H1 (cell line): ENCODE data around the gene PPM1F. TPM values are rescaled to one million over a fixed set of nuclear protein-coding genes. Genes with fewer than 3 reads are reported as not detected.

Source experiments
- CTCF ChIA-PET: fragments of 300-600 bp; sonication (Branson Sonifier 250); formaldehyde crosslinking; loops from one replicate; lab custom pipeline; 2021; ENCODE audit not compliant: partially characterized antibody; lab: Charles Lee
- POLR2A ChIA-PET: fragments of 300-600 bp; sonication (Branson Sonifier 250); formaldehyde crosslinking; loops from one replicate; lab custom pipeline; 2021; ENCODE audit warnings: inconsistent platforms; ENCODE audit not compliant: partially characterized antibody; lab: Charles Lee
- DNase-seq, 2 experiments: peaks; one replicate each; pipeline versions ENCODE4 v3.0.0 to v3.0.0-alpha.2; 2010 to 2022; ENCODE audit warnings: low spot score in 2 of 2, low read depth in 1 of 2, mixed read lengths in 1 of 2
- FAIRE-seq: peaks from 2 replicates; lab custom pipeline; 2011; peaks lifted over from hg19 to GRCh38; lab: Jason Lieb, UNC
- H2AFZ ChIP-seq: 2 replicates; pipeline ENCODE4 v1.8.1; 2012; ENCODE audit warnings: low read length, inconsistent platforms
- H2AK5ac ChIP-seq: 2 replicates; pipeline ENCODE4 v1.6.1; 2013; ENCODE audit warnings: low read depth, low read length
- H2BK120ac ChIP-seq: replicated peaks from 2 replicates; pipeline ENCODE3; 2013; ENCODE audit warnings: low read depth, low read length, inconsistent platforms
- H2BK12ac ChIP-seq: 2 replicates; pipeline ENCODE4 v1.6.1; 2013; ENCODE audit warnings: low read depth, low read length
- H2BK15ac ChIP-seq: 2 replicates; pipeline ENCODE4 v1.6.1; 2013; ENCODE audit warnings: low read length
- H2BK20ac ChIP-seq: 2 replicates; pipeline ENCODE4 v1.6.1; 2013; ENCODE audit warnings: low read length
- H2BK5ac ChIP-seq: 2 replicates; pipeline ENCODE4 v1.6.1; 2013; ENCODE audit warnings: low read depth, low read length
- H3K14ac ChIP-seq: 2 replicates; pipeline ENCODE4 v1.6.1; 2013; ENCODE audit warnings: inconsistent platforms; ENCODE audit not compliant: insufficient read length
- H3K18ac ChIP-seq: 2 replicates; pipeline ENCODE4 v1.6.1; 2013; ENCODE audit warnings: low read length; ENCODE audit errors: extremely low read depth
- H3K23ac ChIP-seq: 2 replicates; pipeline ENCODE4 v1.6.1; 2013; ENCODE audit warnings: inconsistent platforms; ENCODE audit not compliant: insufficient read length
- H3K23me2 ChIP-seq: 2 replicates; pipeline ENCODE4 v1.6.1; 2013; ENCODE audit warnings: low read depth, low read length
- H3K27ac ChIP-seq: 2 replicates; pipeline ENCODE4 v1.6.1; 2011; ENCODE audit warnings: low read depth, low read length, inconsistent platforms
- H3K27me3 ChIP-seq, 4 experiments: replicated peaks in 1 of 4; 1 replicate in 1 of 4; 2 replicates in 3 of 4; pipeline versions ENCODE4 v1.6.1 to v1.8.1; 2011 to 2013; ENCODE audit warnings: low read length in 3 of 4, mild to moderate bottlenecking in 3 of 4, inconsistent platforms in 2 of 4, mixed read lengths in 2 of 4, moderate library complexity in 1 of 4; ENCODE audit not compliant: control insufficient read depth in 3 of 4, insufficient read depth in 3 of 4; ENCODE audit errors: extremely low read depth in 1 of 4
- H3K36me3 ChIP-seq, 4 experiments: 2 replicates each; pipeline versions ENCODE4 v1.6.1 to v1.8.1; 2011 to 2013; ENCODE audit warnings: mild to moderate bottlenecking in 4 of 4, low read length in 3 of 4, moderate library complexity in 2 of 4, control low read depth in 1 of 4, inconsistent platforms in 1 of 4; ENCODE audit not compliant: insufficient read depth in 4 of 4, control insufficient read depth in 2 of 4
- H3K4ac ChIP-seq: replicated peaks from 2 replicates; pipeline ENCODE3; 2013; ENCODE audit warnings: low read length, low read depth, mixed read lengths, inconsistent platforms; ENCODE audit not compliant: insufficient read length
- H3K4me1 ChIP-seq, 4 experiments: replicated peaks in 1 of 4; 1 replicate in 1 of 4; 2 replicates in 3 of 4; pipeline versions ENCODE4 v1.6.1 to v1.8.1; 2011 to 2013; ENCODE audit warnings: low read length in 3 of 4, inconsistent platforms in 2 of 4, mixed read lengths in 1 of 4; ENCODE audit not compliant: insufficient read depth in 4 of 4, control insufficient read depth in 3 of 4
- H3K4me2 ChIP-seq, 2 experiments: 2 replicates each; pipeline versions ENCODE4 v1.6.1 to v1.8.1; 2011 to 2013; ENCODE audit warnings: low read depth in 2 of 2, low read length in 2 of 2, control low read depth in 1 of 2, inconsistent platforms in 1 of 2, mild to moderate bottlenecking in 1 of 2; ENCODE audit not compliant: insufficient read depth in 1 of 2
- H3K4me3 ChIP-seq, 4 experiments: fragments of 200-600, 300-600 bp in 1 of 4; sonication (generic), shearing (Covaris generic), sonication (Bioruptor Twin) in 1 of 4; 2 replicates each; pipeline versions ENCODE4 v1.5.1 to v1.8.1; 2011 to 2016; ENCODE audit warnings: low read length in 4 of 4, low read depth in 3 of 4, control low read depth in 2 of 4, inconsistent platforms in 2 of 4, mild to moderate bottlenecking in 2 of 4, mixed read lengths in 1 of 4, moderate library complexity in 1 of 4; ENCODE audit not compliant: insufficient read depth in 2 of 4; ENCODE audit errors: extremely low read depth in 1 of 4
- H3K56ac ChIP-seq: replicated peaks from 2 replicates; pipeline ENCODE3; 2013; ENCODE audit warnings: low read depth, mild to moderate bottlenecking, mixed read lengths, low read length, inconsistent platforms; ENCODE audit not compliant: insufficient read length
- H3K79me1 ChIP-seq: 2 replicates; pipeline ENCODE4 v1.6.1; 2013; ENCODE audit warnings: low read depth, low read length, control low read depth
- H3K79me2 ChIP-seq, 2 experiments: 2 replicates each; pipeline versions ENCODE4 v1.6.1 to v1.8.1; 2012 to 2013; ENCODE audit warnings: low read length in 2 of 2, mild to moderate bottlenecking in 2 of 2, inconsistent platforms in 1 of 2; ENCODE audit not compliant: insufficient read depth in 2 of 2, control insufficient read depth in 1 of 2
- H3K9ac ChIP-seq, 4 experiments: replicated peaks in 1 of 4; 1 replicate in 1 of 4; 2 replicates in 3 of 4; pipeline versions ENCODE4 v1.6.1 to v1.8.1; 2011 to 2013; ENCODE audit warnings: low read depth in 3 of 4, low read length in 3 of 4, control low read depth in 2 of 4, mild to moderate bottlenecking in 2 of 4, moderate library complexity in 2 of 4, inconsistent platforms in 1 of 4; ENCODE audit errors: extremely low read depth in 1 of 4
- H3K9me3 ChIP-seq, 2 experiments: 2 replicates each; pipeline versions ENCODE4 v1.6.1 to v1.8.1; 2012 to 2013; ENCODE audit warnings: mild to moderate bottlenecking in 2 of 2, moderate library complexity in 2 of 2, control low read depth in 1 of 2, inconsistent platforms in 1 of 2, low read depth in 1 of 2, low read length in 1 of 2, mixed read lengths in 1 of 2; ENCODE audit not compliant: insufficient read depth in 2 of 2
- H4K20me1 ChIP-seq, 2 experiments: replicated peaks in 1 of 2; 2 replicates each; pipeline versions ENCODE3 to v1.8.1; 2011 to 2013; ENCODE audit warnings: inconsistent platforms in 2 of 2, low read length in 2 of 2, mild to moderate bottlenecking in 1 of 2; ENCODE audit not compliant: insufficient read depth in 2 of 2, control insufficient read depth in 1 of 2
- H4K5ac ChIP-seq: 2 replicates; pipeline ENCODE4 v1.6.1; 2013; ENCODE audit warnings: low read length, low read depth, mixed read lengths, inconsistent platforms; ENCODE audit not compliant: insufficient read length
- H4K8ac ChIP-seq: 2 replicates; pipeline ENCODE4 v1.8.0; 2013; ENCODE audit warnings: mild to moderate bottlenecking, moderate library complexity, low read length, inconsistent platforms; ENCODE audit not compliant: insufficient read depth; ENCODE audit errors: extremely low read depth
- H4K91ac ChIP-seq: replicated peaks from 2 replicates; pipeline ENCODE3; 2013; ENCODE audit warnings: low read length, mixed read lengths, inconsistent platforms; ENCODE audit not compliant: insufficient read length
- ATF3 ChIP-seq: IDR thresholded peaks from 2 replicates; pipeline ENCODE4 v1.6.1; 2011; ENCODE audit warnings: low read depth, mild to moderate bottlenecking, low read length; ENCODE audit not compliant: insufficient read depth
- BCL11A ChIP-seq, 2 experiments: IDR thresholded peaks; one replicate each; pipeline ENCODE4 v1.6.1; 2011; ENCODE audit warnings: low read depth in 2 of 2, low read length in 2 of 2, mild to moderate bottlenecking in 2 of 2
- GTF2F1 ChIP-seq: IDR thresholded peaks from 2 replicates; pipeline ENCODE4 v1.6.1; 2012; ENCODE audit warnings: low read depth, low read length, improper control_type of control experiment, borderline replicate concordance
- NRF1 ChIP-seq: IDR thresholded peaks from 2 replicates; pipeline ENCODE4 v1.6.1; 2011; ENCODE audit warnings: mild to moderate bottlenecking, low read depth, low read length, improper control_type of control experiment
- SIRT6 ChIP-seq: IDR thresholded peaks from one replicate; pipeline ENCODE4 v1.7.1; 2012; ENCODE audit warnings: low read length, inconsistent platforms
- TAF1 ChIP-seq: IDR thresholded peaks from 2 replicates; pipeline ENCODE4 v1.6.1; 2011; ENCODE audit warnings: mild to moderate bottlenecking, low read depth, low read length
- USF2 ChIP-seq: IDR thresholded peaks from 2 replicates; pipeline ENCODE4 v1.6.1; 2011; ENCODE audit warnings: low read length, improper control_type of control experiment
- WGBS, 2 experiments: shearing (Covaris generic) in 1 of 2; methylation state at CpG; one replicate each; pipeline versions ENCODE4 v1.1.6 to v1.1.7; 2013 to 2015; ENCODE audit warnings: low lambda C conversion rate in 2 of 2, mixed read lengths in 2 of 2, inconsistent platforms in 1 of 2, low coverage in 1 of 2, missing lambda C conversion rate in 1 of 2; ENCODE audit not compliant: insufficient replicate concordance in 2 of 2, insufficient coverage in 1 of 2, insufficient read length in 1 of 2; ENCODE audit errors: extremely low coverage in 1 of 2, missing lambda C conversion rate in 1 of 2; 5-methylcytosine and 5-hydroxymethylcytosine counted together
- polyA plus RNA-seq, 7 experiments: library from polyadenylated mRNA; depleted of rRNA in 3 of 7; stranded (reverse) in 5 of 7; unstranded in 2 of 7; fragments of >200 nt in 5 of 7; fragments of 200-250 nt in 2 of 7; gene quantifications; 1 replicate in 5 of 7; 2 replicates in 1 of 7; 4 replicates in 1 of 7; pipeline versions ENCODE4 v1.2.1 to v1.2.3, GENCODE V29; 2011 to 2013; ENCODE audit warnings: missing spikeins in 2 of 7, mixed read lengths in 2 of 7
- total RNA-seq: library from RNA; stranded (reverse); fragmentation: NEBNext Ultra II Directional; extraction: Animal tissue kit (Norgen Biotek cat#: 25700); gene quantifications from 2 replicates; pipeline ENCODE4 v1.2.1, GENCODE V29; 2021

Gene PPM1F
- total and polyA plus RNA-seq, 2 of the 8 experiments (the other 6 are each of a cell fraction or from before 2014, with no cell fraction given): 12.4 to 22.8 TPM

GRCh38 chr22:21902296-21903087 is 50.2 kb downstream of the PPM1F start:
- no peak overlapping the region for H3K23ac ChIP-seq
- no peak overlapping the region for H3K4ac ChIP-seq
- no peak overlapping the region for H2AFZ ChIP-seq
- 91% methylated on average over 12 of the region's 12 CpGs; no CpG with 5 or more reads in 1 of the 2 experiments for WGBS, 2 experiments
- FAIRE-seq (no peak), DNase-seq (no peak)
- TF ChIP-seq NRF1 (no peak), TAF1 (no peak), USF2 (no peak), ATF3 (no peak), GTF2F1 (no peak), BCL11A (IDR thresholded peaks at IDR 0.05; ENCODE audit: low read depth in 2 of 2, low read length in 2 of 2) (no peak), SIRT6 (no peak)
- H3K18ac ChIP-seq: no peak overlapping the region
- no peak overlapping the region for H3K9ac ChIP-seq
- no peaks in the 10 kb centered on the region; a peak in 1 of 7 replicates for H3K27me3 ChIP-seq
- no peak overlapping the region for H2BK120ac ChIP-seq
- H4K20me1 ChIP-seq: peaks cover 0 to 1% of the 10 kb centered on the region in 2 experiments
- no peaks in the 10 kb centered on the region for H3K23me2 ChIP-seq
- H3K79me1 ChIP-seq: no peaks in the 10 kb centered on the region
- no peaks in the 10 kb centered on the region for H3K36me3 ChIP-seq
- H3K79me2 ChIP-seq: no peaks in the 10 kb centered on the region
- H4K5ac ChIP-seq: no peak overlapping the region
- H2BK15ac ChIP-seq: no peak overlapping the region
- no peak overlapping the region for H2AK5ac ChIP-seq
- H3K9me3 ChIP-seq: no peaks in the 10 kb centered on the region
- no peak overlapping the region for H4K8ac ChIP-seq
- H3K14ac ChIP-seq: no peak overlapping the region
- H3K4me1 ChIP-seq: no peaks in the 10 kb centered on the region
- no peak overlapping the region for H3K4me3 ChIP-seq
- H2BK5ac ChIP-seq: no peak overlapping the region
- H2BK20ac ChIP-seq: no peak overlapping the region
- no peak overlapping the region for H3K4me2 ChIP-seq
- H3K27ac ChIP-seq: no peak overlapping the region
- H3K56ac ChIP-seq: no peak overlapping the region
- ChIA-PET CTCF (interaction anchor here (1.2 kb wide), 1 partner anchor 16 kb away, joined by 5 read pairs; no protein-coding TSS in a partner anchor), POLR2A (interaction anchor here (0.7 to 2.3 kb wide), 2 partner anchors 14 to 19 kb away, joined by 3 to 9 read pairs; no protein-coding TSS in a partner anchor)
- H2BK12ac ChIP-seq: no peak overlapping the region
- H4K91ac ChIP-seq: no peak overlapping the region
